ENCODE results near the gene PICALM. TPM values are rescaled to one million over a fixed set of nuclear protein-coding genes. Genes with fewer than 3 reads are reported as not detected.

PICALM gene
- total RNA-seq, 4 donors from 2014 or later = 198 to 320 (median 220) TPM

GRCh38 chr11:86116386-86116726 is 47.5 kb upstream of the PICALM start:
- Histone ChIP-seq H3K27me3 (no peaks in the 10 kb centered on the region), H3K4me1 (peaks cover 0 to 3% of the 10 kb centered on the region in 2 donors), H3K27ac (no peak overlapping the region), H3K4me3 (replicated peaks in 1 of 3) (no peak overlapping the region), H3K36me3 (no peaks in the 10 kb centered on the region), H3K9me3 (no peaks in the 10 kb centered on the region)
- 62 to 90% methylated on average over 4 of the region's 4 CpGs for WGBS, 2 donors
- intact Hi-C loops (cut with DNase I) = no loop called here
- no peak for DNase-seq
- TF ChIP-seq, protein P1, sequence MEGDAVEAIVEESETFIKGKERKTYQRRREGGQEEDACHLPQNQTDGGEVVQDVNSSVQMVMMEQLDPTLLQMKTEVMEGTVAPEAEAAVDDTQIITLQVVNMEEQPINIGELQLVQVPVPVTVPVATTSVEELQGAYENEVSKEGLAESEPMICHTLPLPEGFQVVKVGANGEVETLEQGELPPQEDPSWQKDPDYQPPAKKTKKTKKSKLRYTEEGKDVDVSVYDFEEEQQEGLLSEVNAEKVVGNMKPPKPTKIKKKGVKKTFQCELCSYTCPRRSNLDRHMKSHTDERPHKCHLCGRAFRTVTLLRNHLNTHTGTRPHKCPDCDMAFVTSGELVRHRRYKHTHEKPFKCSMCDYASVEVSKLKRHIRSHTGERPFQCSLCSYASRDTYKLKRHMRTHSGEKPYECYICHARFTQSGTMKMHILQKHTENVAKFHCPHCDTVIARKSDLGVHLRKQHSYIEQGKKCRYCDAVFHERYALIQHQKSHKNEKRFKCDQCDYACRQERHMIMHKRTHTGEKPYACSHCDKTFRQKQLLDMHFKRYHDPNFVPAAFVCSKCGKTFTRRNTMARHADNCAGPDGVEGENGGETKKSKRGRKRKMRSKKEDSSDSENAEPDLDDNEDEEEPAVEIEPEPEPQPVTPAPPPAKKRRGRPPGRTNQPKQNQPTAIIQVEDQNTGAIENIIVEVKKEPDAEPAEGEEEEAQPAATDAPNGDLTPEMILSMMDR (IDR thresholded peaks at IDR 0.05) = no peak
- TF ChIP-seq POLR2A (IDR thresholded peaks at IDR 0.05) = no peak

DNA sequence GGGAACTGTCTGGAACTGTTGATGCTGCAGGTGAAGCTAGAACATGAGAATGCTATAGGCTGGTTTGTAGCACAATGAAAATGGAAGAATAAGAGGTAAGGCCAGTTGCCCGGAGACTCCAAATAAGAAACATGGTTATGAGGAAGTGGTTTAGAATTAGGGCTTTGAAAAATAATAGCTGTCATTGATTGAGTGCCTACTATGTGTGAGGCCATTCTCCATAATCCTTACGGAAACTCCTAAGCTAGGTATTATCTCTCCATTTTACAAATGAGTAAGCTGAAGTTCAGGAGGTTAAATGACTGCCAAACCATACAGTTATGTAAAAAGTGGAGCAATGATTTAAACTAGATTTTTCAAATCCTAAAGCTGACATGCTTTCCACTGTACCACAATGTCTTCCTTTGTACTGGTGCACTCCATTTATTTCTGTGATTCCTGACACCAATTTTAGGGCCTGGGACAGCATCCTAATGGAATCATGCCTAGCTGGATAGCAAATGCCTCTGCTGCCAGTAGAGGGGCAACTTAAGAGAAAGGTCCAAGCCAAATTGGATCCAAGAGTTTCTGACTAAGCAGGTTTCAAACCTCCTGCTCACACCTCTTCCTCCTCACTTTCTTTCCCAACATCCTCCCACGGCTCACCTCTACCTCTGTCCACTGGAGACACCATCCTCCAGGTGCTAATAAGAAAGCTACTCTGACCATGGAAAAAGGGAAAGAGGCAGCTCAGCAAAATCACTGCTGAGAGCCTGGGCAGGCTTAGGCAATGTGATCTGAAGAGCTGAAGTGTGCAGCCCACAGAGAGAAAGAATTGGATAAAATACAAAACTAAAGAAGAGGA is 46.9 kb upstream of the PICALM start:
- whole genome bisulfite sequencing, 2 donors = 79 to 89% methylated on average over 3 of the region's 3 CpGs
- no peak for DNase-seq
- H3K27ac ChIP-seq = no peak overlapping the region
- H3K36me3 ChIP-seq = no peaks in the 10 kb centered on the region
- no peaks in the 10 kb centered on the region for H3K9me3 ChIP-seq
- peaks cover 0 to 3% of the 10 kb centered on the region in 2 donors for H3K4me1 ChIP-seq
- TF ChIP-seq POLR2A (IDR thresholded peaks at IDR 0.05) = no peak
- TF ChIP-seq, protein P1 (IDR thresholded peaks at IDR 0.05) = no peak
- no peaks in the 10 kb centered on the region for H3K27me3 ChIP-seq
- no peak overlapping the region for H3K4me3 ChIP-seq (replicated peaks in 1 of 3)
- intact Hi-C loops (cut with DNase I) = no loop called here

- DNase-seq = no peak
- no peaks in the 10 kb centered on the region for H3K9me3 ChIP-seq
- no peak overlapping the region for H3K4me3 ChIP-seq (replicated peaks in 1 of 3)
- no peaks in the 10 kb centered on the region for H3K27me3 ChIP-seq
- no peak overlapping the region for H3K27ac ChIP-seq
- no peak for TF ChIP-seq POLR2A (IDR thresholded peaks at IDR 0.05)
- TF ChIP-seq, protein P1 (IDR thresholded peaks at IDR 0.05) = no peak
- 87 to 88% methylated on average over 13 of the region's 13 CpGs for WGBS, 2 donors
- no peaks in the 10 kb centered on the region for H3K36me3 ChIP-seq
- intact Hi-C loops (cut with DNase I) = no loop called here
- H3K4me1 ChIP-seq = no peaks in the 10 kb centered on the region
Observed at GRCh38 chr11:86108890-86109638, 40.2 kb upstream of the PICALM start.

DNA sequence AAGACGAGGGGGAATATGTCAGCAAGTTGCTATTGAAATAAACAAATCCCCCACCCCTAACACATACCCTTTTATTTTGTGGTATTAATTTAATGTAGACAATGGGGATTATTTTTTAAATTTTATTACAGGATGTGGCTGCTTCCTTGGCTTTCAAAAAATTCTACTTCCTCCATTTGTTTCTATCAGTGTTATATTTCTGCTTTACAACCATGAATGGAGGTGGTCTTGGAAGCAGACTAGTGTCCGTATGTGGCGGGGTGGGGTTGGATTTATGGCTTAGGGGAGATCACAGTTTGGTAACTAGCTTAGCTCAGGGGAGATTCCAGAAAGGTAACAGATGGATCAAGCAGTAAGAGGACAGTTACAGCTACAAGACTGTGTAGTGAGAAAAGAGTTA is 39.3 kb upstream of the PICALM start:
- intact Hi-C loops (cut with DNase I) = no loop called here
- WGBS, 2 donors = 78 to 84% methylated on average over 3 of the region's 3 CpGs
- no peaks in the 10 kb centered on the region for H3K9me3 ChIP-seq

More for the DNA sequence above, 39.3 kb upstream of the PICALM start:
- DNase-seq = no peak
- H3K27ac ChIP-seq = no peak overlapping the region
- H3K4me1 ChIP-seq = no peaks in the 10 kb centered on the region
- TF ChIP-seq POLR2A (IDR thresholded peaks at IDR 0.05) = no peak
- TF ChIP-seq, protein P1 (IDR thresholded peaks at IDR 0.05) = no peak
- H3K4me3 ChIP-seq (replicated peaks in 1 of 3) = no peak overlapping the region
- H3K27me3 ChIP-seq = no peaks in the 10 kb centered on the region
- no peaks in the 10 kb centered on the region for H3K36me3 ChIP-seq
